Skin epidermis (tissue), 12 donors: ENCODE measurements around the gene MACROD2.

ENCODE experiments used
- H3K27ac ChIP-seq, 21 experiments: fragments of 200-600 bp; sonication (generic) in 11 of 21; one replicate each; pipeline ENCODE4 v1.5.0; 2020; ENCODE audit warnings: mild to moderate bottlenecking in 3 of 21, inconsistent platforms in 2 of 21, moderate library complexity in 2 of 21
- H3K4me3 ChIP-seq, 7 experiments: fragments of 200-600 bp; sonication (generic) in 2 of 7; one replicate each; pipeline ENCODE4 v1.5.0; 2020; ENCODE audit warnings: inconsistent platforms in 2 of 7, mild to moderate bottlenecking in 2 of 7, moderate library complexity in 1 of 7

Gene MACROD2

GRCh38 chr20:15612769-15613168 lies 1617.5 kb downstream of the MACROD2 start:
- Histone ChIP-seq H3K4me3 (no peak overlapping the region), H3K27ac (no peak overlapping the region)

GRCh38 chr20:15613530-15613929 lies 1618.2 kb downstream of the MACROD2 start:
- H3K27ac ChIP-seq = no peak overlapping the region
- H3K4me3 ChIP-seq = no peak overlapping the region

GRCh38 chr20:15616626-15617025 lies 1621.3 kb downstream of the MACROD2 start:
- Histone ChIP-seq H3K27ac (no peak overlapping the region), H3K4me3 (no peak overlapping the region)

- Histone ChIP-seq H3K4me3 (no peak overlapping the region), H3K27ac (no peak overlapping the region)
Observed at GRCh38 chr20:15618110-15618509, 1622.8 kb downstream of the MACROD2 start.

GRCh38 chr20:15618912-15619311 lies 1623.6 kb downstream of the MACROD2 start:
- H3K27ac ChIP-seq = no peak overlapping the region
- H3K4me3 ChIP-seq = no peak overlapping the region

- Histone ChIP-seq H3K4me3 (no peak overlapping the region), H3K27ac (no peak overlapping the region)
Observed at GRCh38 chr20:15619341-15619740, 1624.0 kb downstream of the MACROD2 start.

GRCh38 chr20:15619816-15620215 lies 1624.5 kb downstream of the MACROD2 start:
- no peak overlapping the region for H3K4me3 ChIP-seq
- no peak overlapping the region for H3K27ac ChIP-seq

GRCh38 chr20:15622368-15622767 lies 1627.1 kb downstream of the MACROD2 start:
- no peak overlapping the region for H3K4me3 ChIP-seq
- H3K27ac ChIP-seq = no peak overlapping the region

- Histone ChIP-seq H3K4me3 (no peak overlapping the region), H3K27ac (no peak overlapping the region)
Observed at GRCh38 chr20:15623215-15623614, 1627.9 kb downstream of the MACROD2 start.

- no peak overlapping the region for H3K27ac ChIP-seq
Observed at GRCh38 chr20:15625981-15626380, 1630.7 kb downstream of the MACROD2 start.

GRCh38 chr20:15627089-15627488 lies 1631.8 kb downstream of the MACROD2 start:
- no peak overlapping the region for H3K4me3 ChIP-seq

More at GRCh38 chr20:15625981-15626380, 1630.7 kb downstream of the MACROD2 start:
- H3K4me3 ChIP-seq = no peak overlapping the region

GRCh38 chr20:15627501-15627903 lies 1632.2 kb downstream of the MACROD2 start:
- H3K4me3 ChIP-seq = no peak overlapping the region
- no peak overlapping the region for H3K27ac ChIP-seq

More at GRCh38 chr20:15627089-15627488, 1631.8 kb downstream of the MACROD2 start:
- H3K27ac ChIP-seq = no peak overlapping the region

GRCh38 chr20:15628851-15629353 lies 1633.6 kb downstream of the MACROD2 start:
- H3K4me3 ChIP-seq = no peak overlapping the region
- H3K27ac ChIP-seq = no peak overlapping the region

- H3K27ac ChIP-seq = no peak overlapping the region
- no peak overlapping the region for H3K4me3 ChIP-seq
Observed at GRCh38 chr20:15630360-15630759, 1635.0 kb downstream of the MACROD2 start.

- Histone ChIP-seq H3K4me3 (no peak overlapping the region), H3K27ac (no peak overlapping the region)
Observed at GRCh38 chr20:15632680-15633079, 1637.4 kb downstream of the MACROD2 start.

GRCh38 chr20:15634102-15634501 lies 1638.8 kb downstream of the MACROD2 start:
- H3K4me3 ChIP-seq = no peak overlapping the region
- H3K27ac ChIP-seq = no peak overlapping the region

- H3K27ac ChIP-seq = no peak overlapping the region
- no peak overlapping the region for H3K4me3 ChIP-seq
Observed at GRCh38 chr20:15637546-15637945, 1642.2 kb downstream of the MACROD2 start.

GRCh38 chr20:15637950-15638754 lies 1642.8 kb downstream of the MACROD2 start:
- no peak overlapping the region for H3K4me3 ChIP-seq
- H3K27ac ChIP-seq = no peak overlapping the region

- no peak overlapping the region for H3K27ac ChIP-seq
Observed at GRCh38 chr20:15638816-15639215, 1643.5 kb downstream of the MACROD2 start.

GRCh38 chr20:15639839-15640238 lies 1644.5 kb downstream of the MACROD2 start:
- H3K27ac ChIP-seq = no peak overlapping the region

More at GRCh38 chr20:15638816-15639215, 1643.5 kb downstream of the MACROD2 start:
- no peak overlapping the region for H3K4me3 ChIP-seq

GRCh38 chr20:15642109-15642508 lies 1646.8 kb downstream of the MACROD2 start:
- H3K27ac ChIP-seq = no peak overlapping the region
- no peak overlapping the region for H3K4me3 ChIP-seq

More at GRCh38 chr20:15639839-15640238, 1644.5 kb downstream of the MACROD2 start:
- H3K4me3 ChIP-seq = no peak overlapping the region
